ENCODE measurements around the gene LRRC32.

LRRC32 gene

DNA sequence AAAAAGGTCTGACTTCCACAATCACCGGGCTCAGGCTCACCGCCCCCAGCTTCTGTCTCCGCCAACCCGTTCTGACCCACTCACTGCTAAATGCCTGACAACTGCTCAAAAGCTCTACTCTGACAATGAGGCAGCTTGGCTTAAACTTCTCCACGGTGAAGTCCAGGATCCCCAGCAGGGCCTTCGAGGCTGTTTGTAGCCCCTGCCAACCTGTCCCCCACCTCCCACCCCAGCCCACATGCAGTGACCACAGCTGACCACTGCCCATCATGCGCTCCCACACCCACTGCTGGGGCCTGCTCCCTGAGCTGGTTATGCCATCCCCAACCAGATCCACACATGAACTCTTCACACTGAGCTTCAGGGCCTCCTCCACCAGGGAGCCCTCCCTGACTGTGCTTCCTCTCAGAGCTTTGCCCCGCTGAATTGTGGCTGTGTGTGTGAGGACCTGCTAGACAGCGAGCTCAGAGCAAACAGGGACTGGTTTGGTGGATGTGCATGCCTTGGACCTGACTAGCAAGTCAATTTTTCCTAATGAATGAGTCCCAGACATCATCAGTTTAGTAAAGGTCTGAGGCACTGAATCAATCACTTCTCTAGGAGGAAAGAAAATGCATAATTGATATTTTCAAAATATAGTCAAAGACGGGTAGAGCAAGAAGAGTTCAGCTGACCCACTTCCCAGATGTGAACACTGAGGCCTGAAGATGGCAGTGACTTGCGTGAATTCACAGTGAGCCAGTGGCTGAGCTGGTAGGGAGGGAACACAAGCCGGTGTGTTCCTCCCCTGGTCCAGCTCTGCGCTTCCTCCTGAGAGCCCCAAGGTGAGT, 7.7 kb downstream of the LRRC32 start:
- DNase-seq (ENCODE audit: low read depth): no peak

DNA sequence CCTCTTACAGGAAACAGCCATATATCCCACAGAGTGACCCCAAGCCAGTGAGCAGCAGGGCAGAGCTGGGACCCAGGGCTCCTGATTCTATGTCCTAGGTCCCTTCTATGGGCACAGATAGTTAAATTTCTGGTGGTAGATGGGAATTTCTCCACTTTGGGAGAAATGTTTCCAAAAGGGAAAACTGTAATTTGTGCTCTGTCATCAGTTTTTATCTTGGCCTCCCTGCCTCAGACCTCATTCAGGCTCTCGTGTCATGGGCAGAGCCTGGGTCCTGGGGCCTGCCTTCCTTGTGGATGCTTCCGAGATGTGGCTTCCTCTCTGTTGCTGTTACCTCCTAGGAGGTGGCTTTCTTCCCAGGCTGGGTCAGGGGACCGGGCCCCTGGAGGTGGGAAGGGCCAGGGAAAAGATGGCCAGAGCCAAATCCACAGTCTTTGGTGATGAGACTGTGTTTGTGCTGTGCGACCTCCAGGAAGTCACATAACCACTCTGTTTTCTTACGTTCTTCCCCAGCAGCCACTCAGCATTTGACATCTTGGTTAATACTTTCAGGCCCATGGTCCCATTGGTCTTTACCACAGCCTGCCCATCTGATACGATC, 8.6 kb downstream of the LRRC32 start:
- DNase-seq (ENCODE audit: low read depth): no peak

DNA sequence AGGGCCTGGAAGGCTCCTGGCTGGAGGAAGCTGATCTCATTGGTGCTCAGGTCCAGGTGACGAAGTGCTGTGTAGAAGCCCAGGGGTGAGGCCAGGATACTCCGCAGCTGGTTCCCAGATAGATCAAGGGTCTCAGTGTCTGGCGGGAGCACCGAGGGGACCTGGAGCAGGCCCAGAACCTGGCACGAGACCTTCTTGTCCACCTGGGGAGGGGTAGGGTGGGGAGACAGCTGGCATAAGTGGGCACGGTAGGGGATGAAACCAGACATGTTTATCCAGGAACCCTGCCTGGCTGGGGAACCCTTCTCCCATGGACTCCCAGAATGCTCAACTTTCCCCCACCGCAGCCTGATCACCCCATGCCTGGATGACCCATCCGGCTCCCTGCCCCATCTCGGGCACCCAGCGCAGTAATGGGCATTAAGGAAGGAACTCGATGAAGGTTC, 9.2 kb downstream of the LRRC32 start:
- no peak for DNase-seq (ENCODE audit: low read depth)

DNA sequence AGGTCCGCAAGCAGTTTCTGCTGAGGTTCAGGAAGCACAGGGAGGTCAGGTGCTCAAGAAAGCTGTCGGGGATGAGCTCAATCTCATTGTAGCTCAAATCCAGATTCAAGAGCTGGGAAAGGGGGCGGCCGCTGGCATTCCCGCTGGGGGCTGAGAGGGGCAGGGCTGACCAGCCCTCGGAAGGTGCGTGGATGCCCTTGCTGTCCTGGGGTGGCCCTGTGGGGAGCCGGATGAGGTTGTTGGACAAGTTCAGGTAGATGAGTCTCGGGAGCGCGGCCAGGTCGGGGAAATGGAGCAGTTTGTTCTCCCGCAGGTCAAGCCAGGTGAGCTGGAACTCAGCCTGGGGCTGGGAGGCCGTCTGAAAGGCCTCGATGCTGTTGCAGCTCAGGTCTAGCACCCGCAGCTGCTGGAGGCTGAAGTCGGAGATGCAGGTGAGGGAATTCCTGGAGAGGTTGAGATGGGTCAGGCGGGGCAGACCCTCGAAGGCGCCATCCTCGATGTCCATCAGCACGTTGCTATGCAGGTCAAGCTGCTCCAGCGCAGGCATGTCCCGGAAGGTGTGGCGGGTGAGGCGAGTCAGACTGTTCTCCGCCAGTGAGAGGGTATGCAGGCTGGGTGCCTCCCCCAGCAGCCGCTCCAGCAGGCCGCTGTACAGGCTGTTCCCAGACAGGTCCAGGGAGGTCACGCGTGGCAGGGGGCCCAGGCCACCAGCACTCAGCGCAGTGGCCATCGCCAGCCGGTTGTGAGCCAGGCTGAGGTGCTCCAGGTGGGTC, 9.8 kb downstream of the LRRC32 start:
- DNase-seq (ENCODE audit: low read depth): no peak

DNA sequence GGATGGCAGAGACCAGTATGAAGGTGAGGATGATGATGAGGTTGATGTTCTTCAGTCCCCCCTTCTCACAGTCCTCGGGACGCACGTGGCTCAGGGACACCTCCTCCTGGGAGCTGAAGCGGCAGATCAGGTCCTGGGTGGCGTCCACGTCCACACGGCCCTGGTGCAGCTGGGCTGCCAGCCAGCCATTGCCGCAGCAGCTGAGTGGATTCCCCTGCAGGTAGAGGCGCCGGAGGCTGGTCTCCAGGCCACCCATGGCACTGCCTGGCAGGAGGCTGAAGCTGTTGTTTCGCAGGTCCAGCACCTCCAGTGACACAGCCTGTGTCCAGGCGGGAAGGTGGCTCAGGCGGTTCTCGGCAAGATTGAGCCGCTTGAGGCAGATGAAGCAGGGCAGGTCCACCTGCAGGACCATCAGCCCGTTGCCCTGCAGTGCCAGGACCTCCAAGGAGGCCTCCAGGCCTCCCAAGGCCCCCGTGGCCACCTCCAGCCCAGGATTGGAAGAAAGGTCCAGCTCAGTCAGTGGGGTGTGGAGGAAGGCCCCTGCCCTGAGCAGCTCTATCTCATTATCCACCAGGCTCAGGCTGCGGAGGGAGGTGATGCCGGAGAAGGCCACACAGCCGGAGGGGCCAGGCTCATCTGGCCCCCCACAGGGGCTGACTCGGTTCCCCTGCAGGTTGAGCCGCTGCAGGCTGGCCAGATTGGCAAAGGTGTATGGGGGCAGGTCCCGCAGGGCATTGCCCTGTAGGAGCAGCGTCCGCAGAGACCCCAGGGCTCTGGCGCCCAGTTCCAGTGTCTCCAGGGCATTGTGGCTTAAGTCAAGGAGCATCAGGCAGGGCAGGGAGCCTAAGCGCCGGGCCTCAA, 10.6 kb downstream of the LRRC32 start:
- no peak for DNase-seq (ENCODE audit: low read depth)

DNA sequence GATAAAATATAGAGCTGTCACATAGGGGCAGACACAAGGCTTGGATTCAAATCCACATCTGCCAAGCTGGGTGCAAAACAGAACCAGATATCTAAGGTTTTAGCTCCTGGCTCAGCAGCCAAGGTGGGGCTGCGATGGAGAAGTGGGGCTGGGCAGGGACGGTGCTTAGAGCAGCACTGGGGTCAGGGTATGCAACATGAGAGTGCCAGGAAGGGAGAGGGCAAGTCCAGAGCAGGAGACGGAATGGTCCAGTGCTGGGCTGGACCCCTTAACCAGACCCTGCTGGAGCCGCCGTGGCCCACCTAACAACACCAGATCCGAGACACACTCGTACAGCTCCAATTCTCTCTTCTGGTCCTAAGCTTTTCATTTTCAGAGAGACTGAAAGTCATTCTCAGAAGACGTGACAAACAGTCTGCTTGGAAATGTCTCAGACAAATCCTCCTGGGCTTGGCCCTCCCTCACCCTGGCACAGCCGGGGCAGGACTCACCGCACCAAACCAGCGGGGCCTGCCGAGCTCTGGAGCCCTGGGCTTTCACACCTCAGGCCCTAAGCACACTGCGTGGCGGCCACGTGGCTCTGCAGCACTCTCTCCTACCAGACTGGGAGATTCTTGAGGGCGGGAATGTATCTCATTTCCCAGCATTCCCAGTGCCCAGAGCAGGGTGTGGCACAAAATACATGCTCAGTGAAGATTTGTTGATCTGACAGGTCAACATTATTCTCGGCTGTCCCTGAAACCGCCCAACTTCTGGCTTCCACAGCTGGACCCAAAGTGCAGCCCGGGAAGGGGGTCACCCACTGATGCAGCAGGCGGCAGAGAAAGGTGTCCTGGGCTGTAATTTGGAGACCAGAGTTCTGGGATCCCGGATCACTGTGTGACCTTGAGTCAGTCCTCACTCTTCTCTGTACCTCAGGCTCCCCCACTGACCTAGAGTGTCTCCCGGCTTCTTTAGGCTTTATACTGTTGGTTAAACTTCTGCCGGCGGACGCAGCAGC, 11.6 kb downstream of the LRRC32 start:
- no peak for DNase-seq (ENCODE audit: low read depth)

DNA sequence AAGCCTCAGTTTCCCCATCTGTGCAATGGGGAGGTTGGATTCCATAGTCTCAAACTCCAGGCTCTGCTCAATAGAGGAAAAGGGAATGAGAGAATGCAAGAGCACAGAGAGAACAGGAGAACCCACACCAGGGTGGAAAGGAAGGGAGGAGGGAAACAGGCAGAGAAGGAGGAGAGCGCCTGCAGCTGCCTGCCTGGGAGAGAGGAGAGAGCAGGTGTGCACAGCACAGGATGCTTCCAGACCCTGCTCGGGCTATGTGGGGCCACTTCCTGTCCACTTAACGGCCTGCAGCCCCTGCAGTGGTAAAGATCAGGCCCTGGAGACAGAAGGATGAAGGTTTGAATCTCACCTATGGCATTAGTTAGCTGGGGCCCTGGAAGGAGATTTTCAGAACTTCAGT, 12.3 kb downstream of the LRRC32 start:
- DNase-seq (ENCODE audit: low read depth): no peak

DNA sequence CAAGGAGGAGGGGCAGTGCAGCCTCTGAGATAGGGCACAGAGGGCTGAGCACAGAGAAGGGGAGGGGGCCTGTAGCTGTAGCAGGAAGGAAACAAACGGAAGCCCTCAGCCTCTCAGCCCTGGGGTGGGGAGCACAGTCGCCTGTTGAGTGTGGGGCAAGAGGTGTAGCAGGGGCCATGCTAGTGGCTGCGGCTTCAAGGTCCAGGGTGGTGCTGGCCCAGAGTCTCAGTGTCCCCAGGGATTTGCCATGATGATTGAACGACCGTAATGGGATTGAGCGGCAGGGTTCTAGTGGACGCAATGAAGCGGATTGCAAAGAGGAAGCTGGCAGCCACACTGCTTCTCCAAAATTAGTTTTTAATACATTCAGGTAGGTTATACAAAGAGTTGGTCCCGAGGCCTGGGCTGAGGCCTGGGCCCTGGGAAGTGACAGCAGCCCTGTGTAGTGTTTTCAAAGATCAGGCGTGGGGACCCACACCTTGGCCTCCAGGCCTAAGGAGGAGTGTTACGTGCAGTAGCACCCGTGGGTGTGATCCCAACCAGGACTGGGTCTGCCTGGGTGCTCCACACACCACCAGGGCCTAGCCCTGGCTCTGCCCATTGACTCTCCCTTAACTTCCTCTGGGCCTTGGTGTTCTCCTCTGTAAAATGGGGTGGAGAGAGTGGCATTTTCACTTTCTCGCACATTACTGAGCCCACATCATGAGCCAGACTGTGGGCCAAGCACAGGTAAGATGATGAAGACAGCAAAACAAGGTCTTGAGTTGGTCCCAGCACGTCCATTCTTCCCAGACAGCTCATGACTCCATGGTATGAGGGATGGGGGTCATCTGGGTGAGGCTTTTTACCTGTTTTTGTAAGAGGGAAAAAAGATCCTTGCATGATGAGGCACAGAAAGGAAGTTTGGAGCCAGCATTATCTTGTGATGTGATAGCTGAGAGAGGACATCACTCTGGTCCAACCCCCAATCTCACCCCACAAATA, 13.1 kb downstream of the LRRC32 start:
- DNase-seq (ENCODE audit: low read depth): no peak

DNA sequence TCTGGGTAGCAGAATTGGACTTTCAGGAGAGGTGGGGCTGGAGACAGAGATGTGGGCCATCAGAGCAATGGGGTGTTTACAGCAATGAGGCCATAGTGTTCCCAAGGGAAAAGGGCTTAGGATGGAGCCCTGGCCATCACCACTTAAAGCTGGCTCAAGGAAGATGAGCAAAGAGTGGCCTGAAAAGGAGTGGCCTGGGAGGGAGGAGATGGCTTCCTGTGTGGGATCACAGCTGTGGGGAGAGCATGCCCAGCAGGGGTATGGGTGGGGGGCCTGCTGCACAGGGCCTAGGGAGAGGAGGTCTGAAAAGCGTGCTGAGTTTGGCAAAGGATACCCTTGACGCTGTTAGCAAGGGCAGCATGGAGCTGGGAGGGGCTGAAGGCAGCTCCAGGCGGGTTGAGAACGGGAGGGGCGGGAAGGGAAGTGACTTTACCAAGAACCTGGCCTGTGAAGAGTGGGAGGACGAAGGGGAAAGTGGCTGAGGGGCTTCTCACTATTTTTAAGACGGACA, 13.9 kb downstream of the LRRC32 start:
- DNase-seq (ENCODE audit: low read depth): no peak

DNA sequence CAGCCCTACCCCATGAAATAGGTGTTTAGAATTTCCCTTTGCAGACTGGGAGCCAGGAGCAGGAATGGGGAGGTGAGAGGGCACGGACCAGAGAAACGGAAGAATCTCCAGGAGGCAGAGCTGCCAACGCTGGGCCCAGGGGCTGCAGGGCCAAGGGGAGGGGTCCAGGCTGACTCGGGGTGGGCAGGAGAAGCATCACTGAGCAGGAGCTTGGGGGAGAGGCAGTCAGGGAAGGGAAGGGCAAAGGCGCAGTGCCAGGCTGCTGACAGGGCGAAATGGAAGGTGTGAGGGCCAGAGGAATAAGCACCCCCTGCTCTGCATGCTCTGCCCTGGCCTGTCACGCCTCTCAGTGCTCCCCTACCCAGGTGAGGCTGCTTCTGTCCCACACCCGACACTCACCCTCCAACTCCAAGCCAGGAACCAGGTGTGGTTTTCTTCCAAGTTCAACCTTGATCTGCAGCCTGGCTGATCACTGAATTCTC, 14.5 kb downstream of the LRRC32 start:
- DNase-seq (ENCODE audit: low read depth): no peak

DNA sequence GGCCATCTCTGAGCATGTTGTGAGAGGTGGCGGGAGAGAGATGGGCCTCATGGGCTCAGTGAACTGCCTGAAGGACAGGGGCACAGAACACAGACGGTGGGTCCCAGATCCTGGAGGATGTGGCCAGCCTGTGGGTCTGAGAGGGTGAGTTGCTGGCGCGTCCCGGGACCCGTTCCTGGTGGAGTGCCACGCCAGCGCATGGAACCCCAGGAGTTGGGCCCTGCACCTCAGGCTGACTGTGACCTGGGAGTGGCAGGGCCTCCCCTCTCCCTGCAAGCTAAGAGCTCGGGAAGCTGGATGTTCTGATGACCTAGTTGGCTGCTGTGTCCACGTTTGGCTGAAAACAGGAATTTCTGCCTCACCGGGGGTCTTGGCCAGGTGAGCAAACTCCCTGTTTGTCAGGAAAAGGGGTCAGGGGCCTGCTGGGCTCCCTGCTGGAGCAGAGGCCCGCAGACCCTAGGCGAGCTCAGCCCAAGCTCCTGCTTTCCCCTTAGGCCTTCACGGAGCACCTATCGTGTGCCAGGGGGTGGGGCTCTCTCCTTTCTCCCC, 15.0 kb downstream of the LRRC32 start:
- DNase-seq (ENCODE audit: low read depth): no peak

DNA sequence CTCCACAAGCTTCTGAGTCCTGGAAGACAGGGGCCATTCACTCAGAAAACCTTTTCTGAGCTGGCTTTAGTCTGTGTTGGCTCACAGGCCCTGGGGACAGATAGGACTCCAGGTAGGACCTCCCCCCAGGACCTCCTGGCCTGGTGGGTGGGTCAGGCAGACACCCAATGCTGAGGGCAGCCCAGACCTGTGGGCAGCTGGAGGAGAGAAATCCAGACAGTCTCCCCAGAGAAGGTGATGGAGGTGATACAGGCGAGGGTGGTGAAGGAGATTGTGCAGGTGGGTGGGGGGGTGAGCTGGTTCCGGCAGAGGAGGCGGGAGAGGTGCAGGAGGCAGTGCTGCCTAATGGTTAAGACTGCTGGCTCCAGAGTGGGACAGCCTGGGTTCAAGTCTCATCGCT, 15.6 kb downstream of the LRRC32 start:
- no peak for DNase-seq (ENCODE audit: low read depth)

DNA sequence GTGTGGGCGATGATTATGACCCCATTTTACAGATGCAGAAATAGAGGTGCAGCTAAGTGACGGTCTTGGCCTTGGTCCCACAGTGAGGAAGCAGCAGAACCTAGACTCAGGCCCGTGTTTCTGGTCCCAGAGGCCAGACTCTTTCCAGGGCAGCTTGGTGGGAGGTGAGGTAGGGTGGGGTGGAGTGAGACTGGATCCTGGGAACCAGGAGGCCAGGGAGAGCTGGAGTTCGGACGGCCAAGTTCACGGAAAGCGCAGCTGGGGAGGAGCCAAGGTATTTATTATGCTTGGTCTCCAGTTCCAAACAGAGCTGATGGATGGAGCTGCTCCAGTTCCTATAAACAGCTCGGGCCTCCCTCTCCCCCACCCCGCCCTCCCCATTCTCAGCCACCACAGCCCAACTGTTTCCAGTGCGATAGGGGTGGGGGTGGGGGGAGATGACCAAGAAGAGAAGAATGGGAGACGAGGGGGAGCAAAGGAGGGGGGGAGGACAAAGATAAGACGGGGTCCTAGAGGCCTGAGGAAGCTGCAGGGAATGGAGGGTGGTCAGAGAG, 16.2 kb downstream of the LRRC32 start:
- DNase-seq (ENCODE audit: low read depth): no peak

DNA sequence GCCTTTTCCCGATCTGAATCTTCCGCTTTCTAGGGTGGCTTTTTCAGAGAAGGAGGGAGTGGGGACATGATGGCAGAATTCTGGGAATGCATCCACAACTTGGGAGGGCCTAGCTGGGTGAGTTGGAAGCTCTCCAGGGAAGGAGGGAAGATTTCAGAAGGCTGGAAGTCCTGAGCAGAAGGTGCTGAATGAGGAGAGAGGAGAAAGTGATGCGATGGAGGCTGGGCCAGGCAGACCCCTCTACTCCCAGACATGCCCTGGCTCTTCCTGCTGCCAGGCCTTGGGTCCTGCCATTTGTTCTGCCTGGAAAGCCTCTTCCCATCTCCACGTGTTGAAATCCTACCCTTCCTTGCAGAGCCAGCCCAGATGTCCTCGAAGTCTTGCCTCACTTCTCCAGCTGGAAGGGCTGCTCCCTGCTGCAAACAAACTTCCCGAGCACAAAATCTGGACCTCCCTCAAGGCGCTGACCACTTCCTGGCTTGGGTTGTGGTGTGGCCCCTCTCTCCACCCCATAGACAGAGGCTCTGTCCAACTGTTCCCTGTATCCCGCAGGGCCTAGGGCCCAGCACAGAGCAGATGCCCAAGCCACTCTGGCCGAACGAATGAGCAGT, 16.8 kb downstream of the LRRC32 start:
- no peak for DNase-seq (ENCODE audit: low read depth)

DNA sequence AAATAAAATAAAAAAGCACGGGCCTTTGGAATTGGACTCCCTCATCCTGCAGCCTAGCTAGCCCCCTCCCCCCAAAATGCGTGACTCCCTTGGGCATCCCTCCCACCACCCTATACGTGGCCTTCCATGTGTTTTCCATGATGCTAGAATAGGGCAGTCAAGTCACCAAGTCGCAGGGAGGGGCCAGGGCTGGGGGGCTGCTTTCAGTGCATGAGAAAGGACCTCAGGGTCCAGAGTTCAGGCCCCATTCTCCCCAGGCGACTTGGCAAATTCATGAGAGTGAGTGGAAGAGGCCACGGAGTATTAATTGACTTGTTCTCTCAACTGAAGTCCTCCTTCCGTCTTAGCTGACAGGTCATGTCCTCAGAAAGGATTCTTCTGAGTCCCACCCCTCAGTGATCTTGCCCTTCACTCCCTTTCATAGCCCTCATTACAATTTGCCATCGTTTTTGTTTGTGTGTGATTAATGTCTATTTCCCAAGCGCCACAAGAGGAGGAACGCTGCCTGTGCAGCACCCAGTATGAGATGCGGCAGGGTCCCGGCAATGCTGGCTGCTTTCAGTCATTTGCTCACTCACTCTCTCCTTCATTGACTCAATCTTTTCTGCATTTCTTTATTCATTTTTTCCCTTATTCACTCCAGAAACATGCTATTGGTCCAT, 17.4 kb downstream of the LRRC32 start:
- DNase-seq (ENCODE audit: low read depth): no peak

DNA sequence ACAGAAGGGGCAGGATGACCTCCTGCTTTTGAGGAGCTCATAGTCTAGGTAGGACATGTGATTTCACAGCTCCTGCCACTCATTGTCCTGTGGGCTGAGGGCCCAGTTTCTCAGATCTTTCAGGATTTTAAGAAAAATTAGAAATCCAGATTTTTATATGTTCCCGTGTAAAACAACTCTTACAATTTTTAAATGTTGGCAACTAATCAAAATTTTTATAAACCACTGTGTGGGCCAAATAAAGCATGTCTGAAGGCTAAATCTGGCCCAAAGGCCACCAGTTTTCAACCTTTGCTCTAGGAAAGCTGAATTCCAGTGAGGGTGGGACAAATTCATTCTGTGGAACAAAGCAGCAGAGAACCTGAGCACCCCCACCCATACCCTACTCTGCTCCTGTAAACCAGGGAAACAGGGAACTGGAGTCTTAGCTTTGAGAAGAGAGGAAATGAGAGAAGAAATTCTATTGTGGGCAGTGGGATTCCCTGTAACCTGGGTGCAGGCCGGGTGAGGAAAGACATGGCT, 20.6 kb downstream of the LRRC32 start:
- no peak for DNase-seq (ENCODE audit: low read depth)

DNA sequence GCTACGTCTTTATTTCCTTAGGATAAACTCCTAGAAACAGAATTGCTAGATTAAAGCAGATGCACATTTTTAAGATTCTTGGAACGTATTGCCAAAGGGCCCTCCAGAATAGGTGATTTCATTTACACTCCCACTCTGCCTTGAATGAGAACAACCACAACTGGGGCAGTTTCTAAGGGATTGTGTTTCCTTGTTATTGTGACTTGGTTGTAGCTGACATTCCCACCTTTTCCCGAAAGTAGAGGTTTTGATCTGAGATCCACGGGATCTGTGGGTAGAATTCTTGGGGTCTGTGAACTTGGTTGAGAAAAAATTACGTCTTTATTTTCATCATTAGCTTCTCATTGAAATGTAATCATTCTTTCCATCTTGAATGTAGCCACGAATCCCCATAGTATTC, 21.5 kb downstream of the LRRC32 start:
- no peak for DNase-seq (ENCODE audit: low read depth)
